ENCODE measurements around the gene PVALEF.

DNA sequence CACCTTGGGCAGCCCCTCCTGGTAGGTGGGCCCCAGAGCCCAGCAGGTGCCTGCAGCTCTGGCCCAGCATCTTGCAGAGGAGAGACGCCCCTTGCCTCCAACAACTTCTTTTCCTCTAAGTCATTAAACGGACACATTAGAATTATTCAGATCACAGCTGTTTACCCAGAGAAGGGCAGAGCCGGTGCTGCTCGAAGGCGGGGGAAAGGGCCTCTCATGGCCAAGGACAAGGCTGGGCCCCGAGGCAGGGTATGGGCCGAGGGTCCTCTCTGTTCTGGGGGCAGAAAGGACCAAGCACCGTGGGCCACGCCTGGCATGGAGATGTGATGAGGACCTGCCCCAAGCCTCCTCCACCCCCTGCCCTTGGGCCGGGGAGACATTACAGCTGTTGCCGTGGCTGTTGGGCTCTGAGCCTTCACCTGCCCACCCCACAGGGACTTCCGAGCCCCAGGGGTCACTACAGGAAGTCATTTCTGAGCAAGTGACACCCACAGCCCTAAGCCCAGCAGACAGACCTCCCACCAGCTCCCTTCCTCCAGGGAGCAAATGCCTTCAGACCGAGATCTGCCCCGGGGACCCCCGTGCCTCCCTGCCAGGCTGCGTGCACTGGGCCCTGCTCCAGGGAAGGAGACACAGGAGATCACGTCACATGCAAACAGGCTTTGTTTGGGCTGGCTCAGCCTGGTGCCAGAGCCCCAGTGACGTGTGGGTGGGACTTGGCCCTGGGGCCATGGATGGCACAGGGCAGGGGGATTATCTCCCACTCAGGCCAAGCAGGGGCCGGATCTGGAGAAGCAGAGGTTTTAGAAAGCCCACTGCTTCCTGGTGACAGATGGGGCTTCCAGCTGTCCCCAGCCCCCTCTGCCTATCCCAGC is 699 bp upstream of the PVALEF start:
- TF ChIP-seq POLR2A (IDR thresholded peaks at IDR 0.05) (no peak), POLR2AphosphoS5 (IDR thresholded peaks at IDR 0.05) (no peak), EP300 (IDR thresholded peaks at IDR 0.05) (no peak)
- TF ChIP-seq, protein P1, sequence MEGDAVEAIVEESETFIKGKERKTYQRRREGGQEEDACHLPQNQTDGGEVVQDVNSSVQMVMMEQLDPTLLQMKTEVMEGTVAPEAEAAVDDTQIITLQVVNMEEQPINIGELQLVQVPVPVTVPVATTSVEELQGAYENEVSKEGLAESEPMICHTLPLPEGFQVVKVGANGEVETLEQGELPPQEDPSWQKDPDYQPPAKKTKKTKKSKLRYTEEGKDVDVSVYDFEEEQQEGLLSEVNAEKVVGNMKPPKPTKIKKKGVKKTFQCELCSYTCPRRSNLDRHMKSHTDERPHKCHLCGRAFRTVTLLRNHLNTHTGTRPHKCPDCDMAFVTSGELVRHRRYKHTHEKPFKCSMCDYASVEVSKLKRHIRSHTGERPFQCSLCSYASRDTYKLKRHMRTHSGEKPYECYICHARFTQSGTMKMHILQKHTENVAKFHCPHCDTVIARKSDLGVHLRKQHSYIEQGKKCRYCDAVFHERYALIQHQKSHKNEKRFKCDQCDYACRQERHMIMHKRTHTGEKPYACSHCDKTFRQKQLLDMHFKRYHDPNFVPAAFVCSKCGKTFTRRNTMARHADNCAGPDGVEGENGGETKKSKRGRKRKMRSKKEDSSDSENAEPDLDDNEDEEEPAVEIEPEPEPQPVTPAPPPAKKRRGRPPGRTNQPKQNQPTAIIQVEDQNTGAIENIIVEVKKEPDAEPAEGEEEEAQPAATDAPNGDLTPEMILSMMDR (IDR thresholded peaks at IDR 0.05) = no peak
